Kidney (tissue), 14 donors: Measurements from ENCODE around the gene STXBP1. TPM values are rescaled to one million over a fixed set of nuclear protein-coding genes. Genes with fewer than 3 reads are reported as not detected.

Experiments
- DNase-seq, 5 donors: peaks; one replicate each; pipeline ENCODE4 v3.0.0-alpha.2; 2013 to 2020
- FAIRE-seq: peaks from 2 replicates; lab custom pipeline; 2012; peaks lifted over from hg19 to GRCh38; lab: Jason Lieb, UNC
- H3K27ac ChIP-seq, 2 donors: one replicate each; pipeline ENCODE4 v1.7.0; 2013; ENCODE audit warnings: low read depth in 2 of 2, low read length in 2 of 2, inconsistent platforms in 1 of 2
- H3K27me3 ChIP-seq: one replicate; pipeline ENCODE4 v1.7.1; 2013; ENCODE audit warnings: low read length, inconsistent platforms; ENCODE audit not compliant: control insufficient read depth, insufficient read depth
- H3K36me3 ChIP-seq, 3 donors: one replicate each; pipeline versions ENCODE4 v1.7.0 to v1.7.1; 2013; ENCODE audit warnings: low read length in 3 of 3, control low read depth in 1 of 3, inconsistent platforms in 1 of 3; ENCODE audit not compliant: insufficient read depth in 3 of 3, control insufficient read depth in 2 of 3
- H3K4me1 ChIP-seq, 3 donors: one replicate each; pipeline versions ENCODE4 v1.7.0 to v1.7.1; 2013; ENCODE audit warnings: low read length in 3 of 3, inconsistent platforms in 1 of 3, low read depth in 1 of 3; ENCODE audit not compliant: control insufficient read depth in 2 of 3, insufficient read depth in 2 of 3
- H3K4me3 ChIP-seq, 3 donors: one replicate each; pipeline versions ENCODE4 v1.7.0 to v1.8.1; 2013; ENCODE audit warnings: low read length in 3 of 3, control low read depth in 1 of 3, inconsistent platforms in 1 of 3
- H3K9ac ChIP-seq, 3 donors: one replicate each; pipeline versions ENCODE4 v1.7.0 to v1.7.1; 2013; ENCODE audit warnings: low read length in 3 of 3, control low read depth in 1 of 3, inconsistent platforms in 1 of 3
- H3K9me3 ChIP-seq, 3 donors: one replicate each; pipeline versions ENCODE4 v1.7.0 to v1.7.1; 2013; ENCODE audit warnings: low read length in 3 of 3, control low read depth in 1 of 3, inconsistent platforms in 1 of 3; ENCODE audit not compliant: control insufficient read depth in 2 of 3, insufficient read depth in 1 of 3
- CTCF ChIP-seq: IDR thresholded peaks from 3 replicates; pipeline ENCODE4 v1.5.1; 2012; ENCODE audit warnings: mild to moderate bottlenecking, moderate library complexity, borderline replicate concordance; ENCODE audit not compliant: insufficient read depth; ENCODE audit errors: extremely low read depth
- intact Hi-C: fragments of 100-400 bp; cut with DNase I; formaldehyde crosslinking; loops from one replicate; pipeline ENCODE4 v1.11.1; 2022
- polyA plus RNA-seq: library from polyadenylated mRNA; stranded (reverse); fragments of 350-450 nt; fragmentation: Illumina TruSeq; extraction: RNeasy Lipid Tissue Mini Kit (QIAGEN cat#74804); gene quantifications from one replicate; pipeline ENCODE4 v1.2.3, GENCODE V29; 2014; ENCODE audit warnings: low read depth, low replicate concordance; ENCODE audit not compliant: insufficient read depth
- total RNA-seq: library from RNA; stranded (reverse); fragmentation: NEBNext Ultra II Directional; extraction: Animal tissue kit (Norgen Biotek cat#: 25700); gene quantifications from one replicate; pipeline ENCODE4 v1.2.1, GENCODE V29; 2021
- donor health status: control.
- donor health status: control.
- donor health status: control.
- donor health status: control.
- donor health status: control.
- donor health status: DM: yes; HTN: yes; CAD: no.
- donor health status: Normal renal cell carcinoma (clear cell type).

STXBP1 gene
- total and polyA plus RNA-seq, 2 donors from 2014 or later = 14.3 to 32.8 TPM

- Histone ChIP-seq H3K27me3 (no peaks in the 10 kb centered on the region), H3K9me3 (no peaks in the 10 kb centered on the region), H3K27ac (peak overlapping the region; percentile 77 to 91), H3K9ac (peak overlapping the region in 1 of 3 donors; percentile 71), H3K4me3 (peak overlapping the region in 2 of 3 donors; percentile 91 to 94), H3K36me3 (no peaks in the 10 kb centered on the region), H3K4me1 (peaks cover 0 to 12% (median 3%) of the 10 kb centered on the region in 3 donors)
- DNase-seq (peak in 1 of 5 donors; percentile 53), FAIRE-seq (no peak)
- TF ChIP-seq CTCF = no peak
- intact Hi-C loops = no loop called here
Observed at GRCh38 chr9:127716412-127716811, 104.3 kb downstream of the STXBP1 start.

DNA sequence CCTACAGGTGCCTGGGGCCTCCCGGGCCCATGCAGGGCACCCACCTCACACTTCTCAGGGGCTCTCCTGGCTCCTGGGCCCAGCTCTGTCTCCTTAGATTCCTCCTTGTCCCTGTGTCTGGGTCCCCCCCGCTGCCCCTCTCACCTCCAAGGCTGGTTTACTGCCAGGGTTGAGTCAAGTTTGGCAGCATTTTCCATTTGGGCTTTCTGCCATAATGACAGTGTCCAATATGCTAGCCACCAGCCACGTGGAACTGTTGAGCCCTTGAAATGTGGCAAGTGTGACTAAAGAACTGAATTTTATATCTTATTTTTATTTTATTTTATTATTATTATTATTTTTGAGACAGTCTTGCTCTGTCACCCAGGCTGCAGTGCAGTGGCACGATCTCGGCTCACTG, 105.7 kb downstream of the STXBP1 start:
- intact Hi-C loops = no loop called here
- H3K9ac ChIP-seq = no peak overlapping the region
- no peak for DNase-seq
- H3K27ac ChIP-seq = no peak overlapping the region
- peaks cover 0 to 12% (median 3%) of the 10 kb centered on the region in 3 donors for H3K4me1 ChIP-seq
- TF ChIP-seq CTCF = no peak
- H3K36me3 ChIP-seq = no peaks in the 10 kb centered on the region
- H3K27me3 ChIP-seq = no peaks in the 10 kb centered on the region
- no peaks in the 10 kb centered on the region for H3K9me3 ChIP-seq
- no peak for FAIRE-seq
- no peak overlapping the region for H3K4me3 ChIP-seq

- Histone ChIP-seq H3K9me3 (no peaks in the 10 kb centered on the region), H3K27ac (no peak overlapping the region), H3K4me1 (peaks cover 0 to 9% (median 3%) of the 10 kb centered on the region in 3 donors), H3K9ac (no peak overlapping the region), H3K27me3 (no peaks in the 10 kb centered on the region), H3K4me3 (no peak overlapping the region), H3K36me3 (no peaks in the 10 kb centered on the region)
- DNase-seq = peak in 1 of 5 donors; percentile 66
- no peak for TF ChIP-seq CTCF
- no peak for FAIRE-seq
- intact Hi-C loops = loop anchor here (10.0 kb wide), 1 partner anchor 125 kb away; no protein-coding TSS in a partner anchor
Observed at GRCh38 chr9:127720031-127720864, 108.2 kb downstream of the STXBP1 start.
